ENCODE results near the gene TIFAB.

DNA sequence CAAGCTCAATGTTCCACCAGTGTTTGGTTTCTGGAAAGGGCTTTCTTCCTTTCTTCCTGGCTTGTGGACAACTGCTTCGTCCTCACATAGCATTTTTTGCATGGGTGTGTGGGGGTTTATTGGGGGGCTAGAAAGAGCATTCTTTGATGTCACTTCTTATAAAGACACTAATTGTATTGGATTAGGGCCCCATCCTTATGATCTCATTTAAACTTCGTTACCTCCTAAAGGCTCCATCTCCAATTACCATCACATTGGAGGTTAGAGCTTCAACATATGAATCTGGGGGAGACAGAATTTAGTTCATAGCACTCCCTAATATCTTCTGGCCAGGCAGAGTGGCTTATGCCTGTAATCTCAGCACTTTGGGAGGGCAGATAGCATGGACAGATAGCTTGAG, 47.1 kb downstream of the TIFAB start:
- TF ChIP-seq POLR2A (IDR thresholded peaks at IDR 0.05; ENCODE audit: low read length) (no peak), GATA1 (IDR thresholded peaks at IDR 0.05; ENCODE audit: low read depth, low read length) (no peak)
